SK-N-SH (cell line): Measurements from ENCODE around the gene KCNIP4. TPM values are rescaled to one million over a fixed set of nuclear protein-coding genes. Genes with fewer than 3 reads are reported as not detected.

ENCODE experiments used
- CTCF ChIA-PET: fragments of 300-600, 350-600 bp; formaldehyde crosslinking; extraction: SDS; loops from one replicate; lab custom pipeline; 2021; lab: Yijun Ruan, JAX
- POLR2A ChIA-PET: fragments of 350-600 bp; sonication (Branson Sonifier 250); formaldehyde crosslinking; extraction: SDS; loops from one replicate; lab custom pipeline; 2020; ENCODE audit warnings: antibody characterized with exemption, inconsistent platforms; lab: Yijun Ruan, JAX
- DNase-seq: peaks from one replicate; pipeline ENCODE4 v3.0.0; 2012
- H2AFZ ChIP-seq: fragments of 200-600 bp; sonication (generic); 2 replicates; pipeline ENCODE4 v1.8.1; 2016; ENCODE audit warnings: antibody characterized with exemption, mild to moderate bottlenecking, low read depth
- H3F3A ChIP-seq: fragments of 200-600 bp; sonication (generic); replicated peaks from 2 replicates; pipeline ENCODE3; 2016; ENCODE audit warnings: antibody characterized with exemption, mild to moderate bottlenecking; ENCODE audit not compliant: insufficient read depth
- H3K27ac ChIP-seq, 2 experiments: fragments of 200-500 bp in 1 of 2; fragments of 200-600 bp in 1 of 2; sonication (Bioruptor generic) in 1 of 2; sonication (generic), shearing (Covaris generic) in 1 of 2; 2 replicates each; pipeline versions ENCODE4 v1.5.1 to v1.6.1; 2014 to 2016; ENCODE audit warnings: low read depth in 2 of 2, inconsistent platforms in 1 of 2, low read length in 1 of 2, mild to moderate bottlenecking in 1 of 2, mixed read lengths in 1 of 2
- H3K27me3 ChIP-seq: fragments of 200-600 bp; sonication (generic), shearing (Covaris generic); 2 replicates; pipeline ENCODE4 v1.6.1; 2016; ENCODE audit warnings: mixed run types; ENCODE audit not compliant: insufficient read depth
- H3K36me3 ChIP-seq, 2 experiments: fragments of 200-500 bp in 1 of 2; fragments of 200-600 bp in 1 of 2; sonication (Bioruptor generic) in 1 of 2; sonication (generic) in 1 of 2; replicated peaks in 1 of 2; 2 replicates each; pipeline versions ENCODE3 to v1.5.1; 2014 to 2016; ENCODE audit warnings: low read length in 1 of 2, mild to moderate bottlenecking in 1 of 2; ENCODE audit not compliant: insufficient read depth in 2 of 2, control insufficient read depth in 1 of 2
- H3K4me1 ChIP-seq, 2 experiments: fragments of 200-500 bp in 1 of 2; fragments of 200-600 bp in 1 of 2; sonication (Bioruptor generic) in 1 of 2; sonication (generic), shearing (Covaris generic) in 1 of 2; 2 replicates each; pipeline versions ENCODE4 v1.5.1 to v1.6.1; 2014 to 2016; ENCODE audit warnings: low read depth in 1 of 2, low read length in 1 of 2, mixed run types in 1 of 2; ENCODE audit not compliant: insufficient read depth in 2 of 2, control insufficient read depth in 1 of 2
- H3K4me2 ChIP-seq: fragments of 200-600 bp; sonication (generic), shearing (Covaris generic); 2 replicates; pipeline ENCODE4 v1.6.1; 2017; ENCODE audit warnings: mixed run types
- H3K4me3 ChIP-seq, 2 experiments: fragments of 200-500 bp in 1 of 2; fragments of 200-600 bp in 1 of 2; sonication (Bioruptor generic) in 1 of 2; sonication (generic), shearing (Covaris generic) in 1 of 2; 2 replicates each; pipeline versions ENCODE4 v1.5.1 to v1.8.1; 2014 to 2016; ENCODE audit warnings: low read depth in 2 of 2, inconsistent platforms in 1 of 2, low read length in 1 of 2, mild to moderate bottlenecking in 1 of 2, mixed read lengths in 1 of 2, moderate library complexity in 1 of 2
- H3K79me2 ChIP-seq: fragments of 200-600 bp; sonication (generic); 2 replicates; pipeline ENCODE4 v1.8.1; 2017; ENCODE audit warnings: mild to moderate bottlenecking; ENCODE audit not compliant: insufficient read depth
- H3K9ac ChIP-seq: fragments of 200-600 bp; sonication (generic); 2 replicates; pipeline ENCODE4 v1.6.1; 2017; ENCODE audit warnings: mixed run types
- H3K9me2 ChIP-seq: fragments of 200-600 bp; sonication (generic); 2 replicates; pipeline ENCODE4 v1.6.1; 2017; ENCODE audit warnings: mixed run types
- H3K9me3 ChIP-seq: fragments of 200-600 bp; sonication (generic); 2 replicates; pipeline ENCODE4 v1.6.1; 2017; ENCODE audit warnings: mixed run types, mild to moderate bottlenecking, moderate library complexity
- H4K20me1 ChIP-seq: fragments of 200-600 bp; sonication (generic); 2 replicates; pipeline ENCODE4 v1.6.1; 2017; ENCODE audit warnings: mild to moderate bottlenecking, mixed run types; ENCODE audit not compliant: insufficient read depth
- CTCF ChIP-seq: fragments of 200-600 bp; sonication (generic); IDR thresholded peaks from 2 replicates; pipeline ENCODE4 v1.6.1; 2017; ENCODE audit warnings: antibody characterized with exemption, mild to moderate bottlenecking, moderate library complexity
- MAX ChIP-seq: IDR thresholded peaks from 2 replicates; pipeline ENCODE4 v1.4.0; 2012; ENCODE audit warnings: low read depth
- MEF2A ChIP-seq: IDR thresholded peaks from 2 replicates; pipeline ENCODE4 v1.4.0; 2012; ENCODE audit warnings: low read depth, borderline replicate concordance
- RAD21 ChIP-seq: IDR thresholded peaks from 2 replicates; pipeline ENCODE4 v1.6.1; 2012; ENCODE audit warnings: mild to moderate bottlenecking, low read length
- REST ChIP-seq: IDR thresholded peaks from 2 replicates; pipeline ENCODE4 v1.6.1; 2012; ENCODE audit warnings: mild to moderate bottlenecking, low read depth, low read length, moderate library complexity
- RFX5 ChIP-seq: IDR thresholded peaks from 2 replicates; pipeline ENCODE4 v1.6.1; 2012; ENCODE audit warnings: mild to moderate bottlenecking, improper control_type of control experiment, low read length
- SMC3 ChIP-seq: IDR thresholded peaks from 2 replicates; pipeline ENCODE4 v1.6.1; 2012; ENCODE audit warnings: low read depth, low read length, improper control_type of control experiment
- TAF1 ChIP-seq: IDR thresholded peaks from 2 replicates; pipeline ENCODE4 v1.6.1; 2012; ENCODE audit warnings: low read depth, mild to moderate bottlenecking, low read length, moderate library complexity, borderline replicate concordance
- USF2 ChIP-seq: fragments of 150-350 bp; IDR thresholded peaks from 2 replicates; pipeline ENCODE4 v1.6.1; 2017; ENCODE audit warnings: antibody characterized with exemption, low read length, low read depth, borderline replicate concordance
- WGBS: methylation state at CpG from one replicate; pipeline ENCODE4 v1.1.6; 2017; ENCODE audit warnings: low lambda C conversion rate; 5-methylcytosine and 5-hydroxymethylcytosine counted together
- polyA plus RNA-seq, 3 experiments: library from polyadenylated mRNA; depleted of rRNA; stranded (reverse); fragments of >200 nt; gene quantifications; 2 replicates each; pipeline ENCODE4 v1.2.3, GENCODE V29; 2012

Gene KCNIP4
- polyA plus RNA-seq, 1 of the 3 experiments (the other 2 are of a cell fraction), result 0.18 TPM

GRCh38 chr4:21507439-21507838, 441.1 kb downstream of the KCNIP4 start:
- H3K9ac ChIP-seq, result no peak overlapping the region
- ChIA-PET POLR2A (no interaction called here), CTCF (interaction anchor here (0.6 to 11.2 kb wide), 10 partner anchors 16 to 868 kb away, joined by 3 to 234 read pairs (median 3); no protein-coding TSS in a partner anchor)
- H2AFZ ChIP-seq, result no peak overlapping the region
- no peak overlapping the region for H3K4me3 ChIP-seq
- TF ChIP-seq RAD21, result peak; percentile 52
- no peak for TF ChIP-seq MEF2A
- TF ChIP-seq USF2, result no peak
- TF ChIP-seq SMC3, result 0 out of 2 replicates have a peak, but pooled peaks have one; percentile 21
- TF ChIP-seq CTCF, result peak; percentile 50
- H3K9me3 ChIP-seq, result no peaks in the 10 kb centered on the region
- no peaks in the 10 kb centered on the region for H3K79me2 ChIP-seq
- no peaks in the 10 kb centered on the region for H3F3A ChIP-seq
- peak; percentile 2 for DNase-seq
- no peaks in the 10 kb centered on the region for H3K27me3 ChIP-seq
- no peaks in the 10 kb centered on the region for H3K36me3 ChIP-seq
- WGBS, result 42% methylated on average over 4 of the region's 4 CpGs
- no peak overlapping the region for H3K27ac ChIP-seq
- no peaks in the 10 kb centered on the region for H4K20me1 ChIP-seq
- H3K4me1 ChIP-seq, result peaks cover 0 to 3% of the 10 kb centered on the region in 2 experiments; a peak in 1 of 4 replicates
- no peak overlapping the region for H3K4me2 ChIP-seq
- no peaks in the 10 kb centered on the region for H3K9me2 ChIP-seq

GRCh38 chr4:21490682-21491081, 457.9 kb downstream of the KCNIP4 start:
- CTCF ChIA-PET, result interaction anchor here (0.9 to 3.1 kb wide), 4 partner anchors 16 to 277 kb away, joined by 3 to 12 read pairs (median 4); no protein-coding TSS in a partner anchor
- no peak for DNase-seq
- Histone ChIP-seq H2AFZ (no peak overlapping the region), H3K27ac (no peak overlapping the region; a peak in 1 of 4 replicates), H3K9me3 (no peaks in the 10 kb centered on the region), H3K27me3 (no peaks in the 10 kb centered on the region), H3K36me3 (no peaks in the 10 kb centered on the region), H3K9me2 (no peaks in the 10 kb centered on the region), H3K4me2 (no peak overlapping the region), H3K4me3 (no peak overlapping the region), H4K20me1 (no peaks in the 10 kb centered on the region), H3K4me1 (peaks cover 0 to 3% of the 10 kb centered on the region in 2 experiments; a peak in 2 of 4 replicates), H3K9ac (no peak overlapping the region), H3K79me2 (no peaks in the 10 kb centered on the region), H3F3A (no peaks in the 10 kb centered on the region)
- POLR2A ChIA-PET, result no interaction called here
- TF ChIP-seq MAX, result no peak
- no peak for TF ChIP-seq RFX5
- 24% methylated on average over 1 of the region's 1 CpG for whole genome bisulfite sequencing

GRCh38 chr4:21476757-21477156, 471.8 kb downstream of the KCNIP4 start:
- Histone ChIP-seq H2AFZ (no peak overlapping the region), H3K36me3 (no peaks in the 10 kb centered on the region), H3K4me1 (no peaks in the 10 kb centered on the region), H3K27ac (no peak overlapping the region), H3K4me3 (no peak overlapping the region), H3K27me3 (no peaks in the 10 kb centered on the region), H3K9me2 (no peaks in the 10 kb centered on the region), H4K20me1 (no peaks in the 10 kb centered on the region), H3K9ac (no peak overlapping the region), H3K9me3 (no peaks in the 10 kb centered on the region), H3K79me2 (no peaks in the 10 kb centered on the region), H3K4me2 (no peak overlapping the region), H3F3A (no peaks in the 10 kb centered on the region)
- ChIA-PET POLR2A (no interaction called here), CTCF (interaction anchor here (0.8 to 1.0 kb wide), 3 partner anchors 34 to 703 kb away, joined by 3 to 7 read pairs (median 4); no protein-coding TSS in a partner anchor)
- 42% methylated on average over 3 of the region's 3 CpGs for WGBS
- no peak for DNase-seq
- no peak for TF ChIP-seq TAF1
- peak; percentile 95 for TF ChIP-seq REST
